OCI-M1 (cell line): ENCODE measurements around the gene BIN2.
"Not testable (repeated sequence)": the region's sequence is repeated elsewhere in the genome, so short reads cannot be mapped to it uniquely, and the experiment has no call there.

Experiments
- DNase-seq: peaks from one replicate; lab custom pipeline; 2025; lab: John Stamatoyannopoulos, UW

Gene BIN2

DNA sequence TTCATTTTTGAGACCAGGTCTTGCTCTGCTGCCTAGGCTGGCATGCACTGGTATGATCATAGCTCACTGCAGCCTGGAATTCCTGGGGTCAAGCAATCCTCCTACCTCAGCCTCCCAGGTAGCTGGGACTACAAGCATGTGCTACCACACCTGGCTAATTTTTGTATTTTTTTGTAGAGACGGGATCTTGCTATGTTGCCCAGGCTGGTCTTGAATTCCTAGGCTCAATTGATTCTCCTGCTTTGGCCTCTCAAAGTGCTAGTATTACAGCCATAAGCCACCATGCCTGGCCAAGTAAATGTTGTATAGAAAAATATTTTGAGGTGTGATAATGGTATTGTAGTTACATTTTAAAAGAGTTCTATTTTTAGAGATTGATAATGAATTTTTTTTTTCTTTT lies 12.6 kb downstream of the BIN2 start:
- no peak for DNase-seq

DNA sequence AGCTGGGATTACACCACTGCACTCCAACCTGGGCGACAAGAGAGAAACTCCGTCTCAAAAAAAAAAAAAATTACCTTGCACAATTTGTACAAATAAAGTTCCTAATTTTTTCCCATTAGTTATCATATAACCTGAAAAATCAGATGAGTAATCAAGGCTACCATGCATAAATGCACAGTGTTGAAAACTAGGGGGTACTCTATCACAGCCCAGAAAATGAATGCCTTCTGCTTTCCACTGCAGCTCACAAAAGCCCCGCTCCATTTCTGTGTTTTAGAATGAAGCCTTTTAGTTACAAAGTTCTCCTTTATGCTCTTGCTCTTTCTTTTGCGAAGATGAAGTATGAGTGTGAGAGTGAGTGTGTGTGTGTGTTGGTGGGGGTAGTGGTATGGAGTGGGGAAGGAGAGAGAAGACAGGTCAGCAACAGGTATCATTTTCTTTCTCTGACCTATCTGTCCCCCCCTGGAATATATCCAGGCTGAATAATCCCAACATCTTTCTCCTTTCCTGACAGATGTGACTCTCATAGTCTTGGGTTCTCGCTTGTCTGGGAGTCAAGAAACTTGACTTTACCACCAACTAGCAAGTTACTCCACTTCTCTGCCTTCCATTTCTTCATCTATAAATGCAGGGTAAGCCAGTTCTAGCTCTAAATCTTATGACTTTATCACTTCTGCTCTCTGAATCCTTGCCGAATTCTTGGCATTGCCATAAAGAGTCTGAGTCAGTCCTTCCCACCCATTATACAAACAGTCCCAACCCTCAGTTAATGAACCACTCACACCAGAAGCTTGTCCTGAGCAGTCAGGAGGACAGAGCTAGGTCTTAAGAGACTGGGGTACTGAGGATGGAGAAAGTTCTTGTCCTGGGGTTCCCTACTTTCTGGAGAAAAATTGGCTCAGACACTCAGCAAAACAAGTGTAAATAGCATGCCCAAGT lies 16.1 kb downstream of the BIN2 start:
- no peak for DNase-seq

DNA sequence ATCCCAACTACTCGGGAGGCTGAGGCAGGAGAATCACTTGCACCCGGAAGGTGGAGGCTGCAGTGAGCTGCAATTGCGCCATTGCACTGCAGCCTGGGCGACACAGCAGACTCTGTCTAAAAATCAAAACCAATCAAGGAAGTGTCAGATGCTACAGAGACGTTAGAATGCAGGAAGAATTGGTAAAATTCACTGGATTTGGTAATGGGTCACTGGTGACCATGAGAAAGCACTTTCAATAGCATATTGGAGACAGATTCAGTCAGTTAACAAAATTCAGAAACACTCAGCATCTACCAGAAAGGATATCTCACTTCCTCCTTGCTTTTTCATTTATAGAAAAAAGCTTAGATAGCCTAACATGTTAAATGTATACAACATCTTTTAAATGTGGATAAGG lies 17.5 kb downstream of the BIN2 start:
- no peak for DNase-seq

DNA sequence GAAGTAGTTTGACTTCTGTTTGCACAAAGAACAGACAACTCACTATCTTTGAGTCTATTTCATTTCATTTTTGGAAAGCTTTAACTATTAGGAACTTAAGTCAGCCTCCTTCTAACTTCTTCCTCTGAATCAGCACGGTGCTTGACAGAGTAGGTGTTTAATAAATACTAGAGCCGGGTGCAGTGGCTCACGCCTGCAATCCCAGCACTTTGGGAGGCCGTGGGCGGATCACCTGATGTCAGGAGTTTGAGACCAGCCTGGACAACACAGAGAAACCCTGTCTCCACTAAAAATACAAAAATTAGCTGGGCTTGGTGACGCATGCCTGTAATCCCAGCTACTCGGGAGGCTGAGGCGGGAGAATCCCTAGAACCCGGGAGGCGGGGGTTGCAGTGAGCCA lies 23.2 kb downstream of the BIN2 start:
- not testable (repeated sequence) for DNase-seq

DNA sequence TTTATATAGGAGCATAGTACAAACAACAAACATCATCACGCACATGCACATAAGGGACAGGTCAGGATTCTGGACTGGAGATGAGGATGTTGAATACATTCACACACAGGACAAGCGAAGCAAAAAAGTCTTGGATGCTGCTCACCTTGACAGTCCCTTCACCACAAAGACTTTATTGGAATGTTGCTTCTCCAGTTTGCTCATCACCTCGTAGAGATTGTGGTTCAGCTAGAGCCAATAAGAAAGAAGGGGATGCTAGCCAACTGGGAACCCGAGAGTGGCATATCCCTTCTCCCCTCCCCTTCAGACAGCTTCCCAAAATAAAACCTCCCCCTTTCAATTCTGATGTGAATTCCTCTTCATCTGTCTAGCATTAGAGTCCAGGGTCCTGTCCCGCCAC lies 28.3 kb downstream of the BIN2 start:
- no peak for DNase-seq

DNA sequence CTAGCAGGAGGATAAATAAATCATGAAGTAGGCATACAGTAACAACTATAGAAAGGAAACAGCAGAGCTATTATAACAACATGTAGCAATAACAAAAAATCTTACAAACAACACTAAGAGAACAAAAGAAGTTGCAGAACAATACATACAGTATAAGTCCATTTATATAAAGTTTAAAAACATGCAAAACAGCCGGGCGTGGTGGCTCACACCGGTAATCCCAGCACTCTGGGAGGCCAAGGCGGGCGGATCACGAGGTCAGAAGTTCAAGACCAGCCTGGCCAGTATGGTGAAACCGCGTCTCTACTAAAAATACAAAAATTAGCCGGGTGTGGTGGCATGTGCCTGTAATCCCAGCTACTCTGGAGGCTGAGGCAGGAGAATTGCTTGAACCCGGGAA lies 29.9 kb downstream of the BIN2 start:
- DNase-seq, result not testable (repeated sequence)

DNA sequence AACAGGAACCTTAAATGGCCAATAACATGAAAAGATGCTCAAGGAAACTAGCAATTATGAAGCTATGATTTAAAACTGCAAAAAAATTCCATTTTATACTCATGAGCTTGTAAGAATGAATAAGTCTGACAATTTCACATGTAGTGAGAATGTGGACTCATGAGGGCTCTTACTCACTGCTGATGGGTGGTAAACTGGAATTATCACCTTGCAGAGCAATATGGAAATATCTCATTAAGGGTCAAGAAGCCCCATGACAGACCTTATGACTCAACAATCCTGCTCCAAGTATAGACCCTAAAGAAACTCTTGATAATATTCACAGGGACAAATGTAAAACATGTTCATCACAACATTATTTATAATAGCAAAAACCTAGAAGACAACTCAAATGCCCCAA lies 30.3 kb downstream of the BIN2 start:
- no peak for DNase-seq

DNA sequence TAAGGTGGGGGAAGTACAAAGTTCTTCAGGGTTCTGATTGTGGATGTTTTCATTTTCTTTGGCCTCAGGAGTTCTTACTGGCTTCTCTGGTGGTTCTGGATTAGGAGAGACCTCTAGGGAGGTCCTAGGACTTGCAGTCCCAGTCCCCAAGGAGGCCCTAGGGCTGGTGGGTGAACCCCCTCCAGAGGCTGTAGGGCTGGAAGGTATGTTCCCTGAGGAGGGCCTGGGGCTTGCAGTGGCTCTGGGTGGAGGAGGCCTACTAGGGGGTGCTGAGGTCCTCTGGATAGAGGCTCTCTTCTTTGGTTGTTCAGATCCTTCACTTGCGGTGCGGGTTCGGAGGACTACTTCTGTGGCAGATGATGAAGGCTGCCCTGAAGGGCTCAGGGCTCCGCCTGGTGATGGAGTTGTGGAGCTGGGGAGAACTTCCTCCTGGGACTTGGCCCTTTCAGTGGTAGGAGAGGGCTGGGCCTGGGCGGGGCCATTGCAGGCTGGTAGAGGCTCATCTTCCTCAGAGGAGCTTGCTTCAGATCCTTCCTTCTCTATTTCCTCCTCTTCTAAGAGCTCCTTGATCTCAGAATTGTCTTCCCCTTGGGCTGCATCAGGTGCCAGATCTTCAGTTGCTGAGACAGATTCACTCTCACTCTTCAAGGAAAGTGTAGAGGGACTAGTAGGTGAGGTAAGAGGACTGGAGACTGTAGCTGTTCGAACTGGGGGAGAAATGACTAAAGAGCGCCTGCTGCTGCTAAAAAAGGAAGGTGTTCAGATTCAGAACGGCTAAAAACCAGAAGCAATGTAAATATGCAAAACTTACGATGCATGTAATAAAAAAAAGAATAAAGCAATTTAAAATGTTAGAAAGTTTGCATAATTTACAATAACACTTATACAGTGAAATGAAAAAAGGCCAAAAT lies 32.1 kb downstream of the BIN2 start:
- peak; percentile 5 for DNase-seq

DNA sequence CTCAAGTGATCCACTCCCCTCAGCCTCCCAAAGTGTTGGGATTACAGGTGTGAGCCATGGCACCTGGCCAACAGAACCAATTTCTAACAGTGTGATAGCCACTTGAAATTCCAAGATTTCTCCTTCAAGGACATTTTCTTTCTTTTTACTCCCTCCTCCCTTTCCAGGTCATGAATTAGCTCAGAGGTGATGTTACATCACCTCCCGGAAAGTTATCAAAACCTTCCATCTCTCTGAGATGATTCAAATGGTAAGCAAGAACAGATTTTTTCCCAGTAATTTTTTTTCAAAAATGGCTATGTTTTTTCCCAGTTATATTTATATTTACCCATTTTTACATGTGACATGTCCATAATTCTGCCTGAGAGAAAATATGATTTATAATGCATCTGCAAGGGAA lies 38.1 kb downstream of the BIN2 start:
- DNase-seq, result no peak

DNA sequence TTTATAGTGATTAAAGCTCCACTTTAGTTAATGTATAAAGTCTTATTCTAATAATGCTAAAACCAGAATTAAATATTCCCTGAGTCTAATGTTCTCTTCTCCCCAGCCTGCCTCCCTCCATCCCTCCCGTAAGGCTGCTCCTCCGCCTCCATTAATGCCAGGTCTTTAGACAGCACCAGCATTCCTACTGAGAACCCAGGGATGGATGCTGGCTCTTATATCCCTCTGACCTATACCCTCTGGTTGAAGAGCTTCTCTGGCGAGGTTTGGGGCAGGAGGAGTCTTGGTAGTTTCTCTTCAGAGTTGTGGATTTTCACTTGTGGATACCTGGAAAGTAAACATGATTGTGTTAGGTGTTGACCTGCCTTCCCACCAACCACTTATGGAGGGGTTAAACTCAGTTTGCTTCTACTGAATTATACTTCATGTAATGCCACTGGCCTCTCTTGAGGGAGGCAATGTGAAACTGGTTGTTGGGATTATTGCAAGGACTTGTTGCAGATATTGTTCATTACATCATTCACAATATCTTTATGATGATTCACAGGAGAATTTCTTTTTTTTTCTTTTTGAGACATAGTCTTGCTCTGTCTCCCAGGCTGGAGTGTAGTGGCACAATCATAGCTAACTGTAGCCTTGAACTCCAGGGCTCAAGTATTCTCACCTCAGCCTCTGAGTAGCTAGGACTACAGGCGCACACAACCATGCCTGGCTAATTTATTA lies 42.6 kb downstream of the BIN2 start:
- DNase-seq, result no peak

DNA sequence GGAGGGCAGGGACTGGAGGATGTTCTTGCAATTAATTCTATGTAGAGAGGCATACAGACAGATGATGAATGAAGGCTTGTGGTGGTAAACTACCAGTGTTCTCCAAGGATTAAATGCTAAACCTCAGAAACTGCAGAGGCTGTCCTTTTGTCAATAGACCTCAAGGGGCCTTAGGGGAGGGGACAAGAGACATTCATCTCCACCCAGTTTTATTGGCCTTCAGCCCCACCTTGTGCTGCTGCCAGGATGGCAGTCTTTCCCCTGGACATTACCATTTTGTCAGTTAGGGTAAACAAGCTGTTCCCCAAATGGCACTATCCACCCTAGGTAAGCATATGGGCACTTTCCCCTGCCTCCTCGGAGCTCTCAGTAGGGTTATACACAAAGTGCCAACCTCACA lies 48.9 kb downstream of the BIN2 start:
- DNase-seq, result no peak

DNA sequence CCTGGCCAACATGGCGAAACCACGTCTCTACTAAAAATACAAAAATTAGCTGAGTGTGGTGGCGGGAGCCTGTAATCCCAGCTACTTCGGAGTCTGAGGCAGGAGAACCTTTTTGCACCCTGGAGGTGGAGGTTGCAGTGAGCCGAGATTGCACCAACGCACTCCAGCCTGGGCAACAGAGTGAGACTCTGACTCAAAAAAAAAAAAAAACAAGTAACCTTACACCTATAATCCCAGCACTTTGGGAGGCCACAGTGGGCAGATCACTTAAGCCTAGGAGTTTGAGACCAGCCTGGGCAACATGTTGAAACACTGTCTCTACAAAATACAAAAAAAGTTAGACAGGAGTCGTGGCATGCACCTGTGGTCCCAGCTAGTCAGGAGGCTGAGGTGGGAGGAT lies 51.2 kb downstream of the BIN2 start:
- not testable (repeated sequence) for DNase-seq

DNA sequence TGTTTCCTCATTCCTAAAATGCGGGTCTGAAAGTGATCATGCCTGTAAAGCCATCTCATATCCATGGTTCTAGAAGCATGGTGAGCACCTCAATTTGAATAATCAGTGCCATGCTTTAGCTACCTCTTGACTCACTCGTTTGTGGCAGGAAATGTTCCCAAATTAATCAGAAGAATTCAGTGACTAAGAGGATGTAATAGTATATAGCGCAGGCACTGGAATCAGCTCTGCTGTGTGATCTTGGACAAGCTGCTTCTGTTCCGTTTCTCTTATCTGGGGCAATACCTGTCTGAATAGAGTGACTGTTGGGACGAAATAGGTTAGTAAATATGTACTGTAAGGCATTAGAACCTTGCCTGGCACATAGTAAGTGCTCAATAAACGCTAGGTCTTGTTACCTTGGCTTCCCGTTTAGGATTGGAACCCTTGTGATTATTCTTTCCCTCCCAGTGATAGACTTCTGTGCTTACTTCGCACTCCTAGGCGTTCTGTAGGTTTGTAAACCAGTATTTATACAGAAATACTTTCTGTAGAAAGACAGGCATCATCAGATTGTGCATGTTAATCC lies 52.9 kb downstream of the BIN2 start:
- DNase-seq, result no peak

DNA sequence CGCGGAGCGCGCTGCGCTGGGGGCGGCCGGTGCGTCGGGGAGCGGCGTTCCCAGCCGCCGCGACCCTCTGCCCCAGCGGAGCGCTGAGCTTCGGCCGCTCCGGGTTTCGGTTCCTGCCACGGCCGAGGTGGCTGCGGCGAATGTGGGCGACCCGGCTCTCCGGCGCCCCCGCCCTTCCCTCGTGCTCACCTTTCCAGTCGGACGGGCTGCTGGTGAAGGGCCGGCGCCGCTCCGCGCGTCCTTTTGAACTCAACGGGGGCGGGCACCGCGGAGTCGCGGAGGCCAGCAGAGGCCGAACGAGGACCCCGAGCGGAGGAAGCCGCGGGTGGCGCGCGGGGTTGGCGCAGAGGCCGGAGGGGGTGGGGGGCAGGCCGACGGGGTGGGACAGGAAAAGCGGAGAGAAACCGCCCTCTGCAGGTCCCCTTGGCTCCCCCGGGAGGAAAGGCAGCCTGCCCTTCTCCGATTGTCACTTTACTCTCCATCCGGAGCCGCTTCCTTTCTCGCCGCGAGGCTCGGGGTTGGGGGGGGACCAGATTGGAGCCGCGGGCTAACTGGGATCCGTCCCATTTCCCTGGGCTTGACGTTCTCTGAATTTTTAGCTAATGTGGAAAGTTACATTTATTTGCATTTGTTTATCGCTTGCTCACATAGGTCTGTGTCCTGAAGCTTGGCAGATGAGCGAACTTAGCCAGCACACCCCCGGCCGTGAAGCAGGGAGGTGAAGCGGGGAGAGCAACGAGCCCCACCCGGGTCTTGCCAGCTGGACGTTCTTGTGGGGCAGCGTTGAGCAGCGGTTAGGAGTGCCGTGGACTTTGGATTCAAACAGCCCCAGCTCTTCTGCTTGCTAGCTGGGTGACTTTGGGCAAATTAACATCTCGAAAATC lies 53.7 kb downstream of the BIN2 start, which contains the start of gene SMAGP:
Gene SMAGP (minus strand): TSS at position 349 of the 884 bp plus-strand sequence. CDS start 1,137 bp downstream, outside the sequence.
- peak; percentile 56 for DNase-seq

DNA sequence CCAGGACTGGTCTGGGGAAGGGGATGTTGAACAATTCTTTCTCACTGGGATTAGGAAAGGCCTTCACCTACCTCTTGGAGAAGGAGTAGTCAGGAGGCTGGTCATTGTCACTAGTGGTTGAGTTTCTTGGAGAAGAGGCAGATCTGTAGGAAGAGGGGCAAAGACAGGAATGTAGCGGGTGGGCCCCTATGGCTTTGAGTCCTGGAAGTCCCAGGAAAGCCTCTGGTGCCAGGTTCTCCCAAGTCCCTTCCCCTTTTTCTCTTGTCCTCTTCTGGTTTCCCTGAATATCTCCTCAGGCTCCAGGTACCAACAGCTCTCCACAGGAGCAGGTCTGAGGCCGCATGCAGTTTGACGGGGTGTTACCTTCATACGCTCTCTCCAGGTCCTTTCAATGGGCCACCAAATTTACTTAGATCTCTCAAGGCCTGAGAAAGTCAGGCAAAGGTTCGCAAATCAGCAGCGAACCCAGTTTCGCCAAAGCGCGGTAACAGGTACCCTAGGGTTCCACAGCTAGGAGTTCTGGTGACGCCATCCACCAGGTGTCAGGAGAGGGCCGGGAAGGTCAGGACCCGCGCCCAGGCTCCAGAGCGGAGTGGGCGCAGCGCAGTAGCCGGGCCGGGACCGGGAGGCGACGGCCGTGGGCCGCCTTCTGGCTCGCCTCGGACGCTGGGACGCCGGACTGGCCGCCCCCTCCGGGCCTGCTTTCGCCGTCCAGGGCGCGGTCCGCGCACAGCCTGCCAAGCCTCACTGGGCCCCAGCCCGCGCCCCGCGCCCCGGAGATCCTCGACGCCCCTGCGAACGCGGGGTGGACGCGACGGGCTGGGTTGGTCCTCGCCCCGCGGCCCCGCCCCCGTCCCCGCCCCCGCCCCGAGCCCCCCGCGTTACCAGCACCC lies 54.6 kb downstream of the BIN2 start:
- peak; percentile 34 for DNase-seq

DNA sequence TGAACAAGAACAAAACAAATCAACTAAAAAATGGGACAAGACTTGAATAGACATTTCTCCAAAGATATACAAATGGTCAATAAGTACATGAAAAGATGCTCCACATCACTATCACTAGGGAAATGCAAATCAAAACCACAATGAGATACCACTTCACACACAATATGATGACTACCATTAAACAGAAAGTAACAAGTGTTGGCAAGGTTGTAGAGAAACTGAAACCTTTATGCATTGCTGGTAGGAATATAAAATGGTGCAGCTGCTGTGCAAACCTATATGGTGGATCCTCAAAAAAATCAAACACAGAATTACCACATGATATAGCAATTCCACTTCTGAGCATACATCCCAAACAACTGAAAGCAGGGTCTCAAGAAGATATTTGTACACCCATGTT lies 59.0 kb downstream of the BIN2 start:
- DNase-seq, result no peak

DNA sequence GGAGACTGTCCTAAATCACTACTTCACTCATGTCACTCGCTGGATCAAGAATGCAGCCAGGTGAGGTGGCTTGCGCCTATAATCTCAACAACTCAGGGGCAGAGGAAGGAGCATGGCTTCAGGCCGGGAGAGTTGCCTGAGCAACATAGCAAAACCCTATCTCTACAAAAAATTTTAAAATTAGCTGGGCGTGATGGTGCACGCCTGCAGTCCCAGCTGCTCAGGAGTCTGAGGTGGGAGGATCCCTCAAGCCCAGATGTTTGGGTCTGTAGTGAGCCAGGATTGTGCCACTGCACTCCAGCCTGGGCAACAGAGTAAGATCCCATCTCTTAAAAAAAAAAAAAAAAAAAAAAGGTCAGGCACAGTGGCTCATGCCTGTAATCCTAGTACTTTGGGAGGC lies 59.7 kb downstream of the BIN2 start:
- DNase-seq, result no peak

DNA sequence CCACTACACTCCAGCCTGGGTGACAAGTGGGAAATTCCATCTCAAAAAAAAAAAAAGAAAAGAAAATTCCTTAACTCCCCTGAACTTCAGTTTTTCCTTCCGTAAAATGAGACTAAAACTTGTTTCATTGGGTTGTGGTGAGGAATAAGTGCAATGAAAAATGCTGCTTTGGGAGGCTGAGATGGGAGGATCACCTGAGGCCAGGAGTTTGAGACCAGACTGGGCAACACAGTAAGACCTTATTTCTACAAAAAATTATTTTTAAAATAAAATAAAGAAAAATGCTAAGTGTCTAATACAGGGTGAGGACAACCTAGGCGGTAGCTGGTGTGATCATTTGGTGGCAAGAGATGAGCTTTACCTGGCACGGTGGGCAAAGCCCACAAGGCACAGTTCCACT lies 60.6 kb downstream of the BIN2 start:
- no peak for DNase-seq

DNA sequence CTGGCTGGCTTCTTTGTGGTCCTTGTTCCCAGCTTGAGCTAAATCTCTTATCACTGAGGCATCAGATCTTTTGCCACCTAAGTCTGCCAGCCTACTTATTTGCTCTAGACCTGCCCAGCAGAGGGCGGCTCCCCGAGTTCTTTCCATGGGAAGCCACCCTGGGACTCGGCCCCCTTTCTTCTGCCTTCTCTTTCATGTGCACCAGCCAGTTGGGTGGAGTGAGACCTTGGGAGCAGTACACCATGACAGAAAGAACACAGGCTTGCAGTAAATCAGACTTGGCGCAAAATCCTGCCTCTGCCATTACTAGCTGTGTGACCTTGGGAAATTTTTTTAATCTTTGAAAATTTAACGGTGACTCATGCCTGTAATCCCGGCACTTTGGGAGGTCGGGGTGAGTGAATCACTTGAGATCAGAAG lies 61.2 kb downstream of the BIN2 start:
- peak; percentile 49 for DNase-seq

DNA sequence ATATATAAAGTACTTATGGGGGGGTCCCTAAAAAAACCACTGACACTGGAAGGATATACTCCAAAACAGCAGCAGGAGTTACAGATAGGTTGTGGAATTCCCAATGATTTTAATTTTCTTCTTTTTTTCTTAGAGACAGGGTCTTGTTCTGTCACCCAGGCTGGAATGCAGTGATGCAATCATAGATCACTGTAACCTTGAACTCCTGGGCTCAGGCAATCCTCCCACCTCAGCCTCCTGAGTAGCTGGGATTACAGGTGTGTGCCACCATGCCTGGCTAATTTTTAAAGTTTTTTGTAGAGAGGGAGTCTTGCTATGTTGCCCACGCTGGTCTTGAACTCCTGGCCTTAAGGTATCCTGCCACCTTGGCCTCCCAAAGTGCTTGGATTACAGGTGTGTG lies 64.4 kb downstream of the BIN2 start:
- not testable (repeated sequence) for DNase-seq
